Body of pancreas (tissue), 4 donors: ENCODE data around the gene MYO7B.

ENCODE experiments used
- POLR2A ChIP-seq, 3 donors: fragments of 450-650 bp; IDR thresholded peaks; one replicate each; pipeline ENCODE4 v1.6.1; 2016; ENCODE audit warnings: antibody characterized with exemption in 3 of 3, mild to moderate bottlenecking in 2 of 3
- TF ChIP-seq, protein P1 (sequence below), 7 experiments: fragments of 450-650 bp in 4 of 7; fragments of 200-600 bp in 3 of 7; sonication (generic) in 3 of 7; IDR thresholded peaks; one replicate each; pipeline ENCODE4 v1.5.1; 2016 to 2019; ENCODE audit warnings: antibody characterized with exemption in 7 of 7

DNA sequence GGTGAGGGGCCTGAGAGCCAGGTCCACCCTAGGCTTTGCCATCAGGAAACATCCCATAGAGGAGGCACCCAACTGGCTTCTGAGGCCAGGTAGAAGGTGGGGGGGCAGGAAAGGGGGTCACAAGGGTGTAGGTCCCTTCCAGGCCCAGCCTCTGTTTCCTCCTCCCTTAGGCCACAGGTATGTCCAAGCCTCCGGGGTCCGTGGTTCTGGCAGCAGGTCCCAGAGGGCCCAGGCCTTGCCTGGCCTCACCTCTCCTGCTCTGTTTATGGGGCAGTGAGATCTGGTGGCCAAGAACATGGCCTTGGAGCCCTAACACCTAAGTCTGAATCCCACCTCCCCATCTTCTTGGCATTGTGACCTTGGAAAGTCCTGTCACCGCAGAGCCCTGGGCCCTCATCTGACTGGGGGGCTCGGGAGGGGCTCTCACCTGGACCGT, 88.9 kb downstream of the MYO7B start:
- TF ChIP-seq, protein P1, sequence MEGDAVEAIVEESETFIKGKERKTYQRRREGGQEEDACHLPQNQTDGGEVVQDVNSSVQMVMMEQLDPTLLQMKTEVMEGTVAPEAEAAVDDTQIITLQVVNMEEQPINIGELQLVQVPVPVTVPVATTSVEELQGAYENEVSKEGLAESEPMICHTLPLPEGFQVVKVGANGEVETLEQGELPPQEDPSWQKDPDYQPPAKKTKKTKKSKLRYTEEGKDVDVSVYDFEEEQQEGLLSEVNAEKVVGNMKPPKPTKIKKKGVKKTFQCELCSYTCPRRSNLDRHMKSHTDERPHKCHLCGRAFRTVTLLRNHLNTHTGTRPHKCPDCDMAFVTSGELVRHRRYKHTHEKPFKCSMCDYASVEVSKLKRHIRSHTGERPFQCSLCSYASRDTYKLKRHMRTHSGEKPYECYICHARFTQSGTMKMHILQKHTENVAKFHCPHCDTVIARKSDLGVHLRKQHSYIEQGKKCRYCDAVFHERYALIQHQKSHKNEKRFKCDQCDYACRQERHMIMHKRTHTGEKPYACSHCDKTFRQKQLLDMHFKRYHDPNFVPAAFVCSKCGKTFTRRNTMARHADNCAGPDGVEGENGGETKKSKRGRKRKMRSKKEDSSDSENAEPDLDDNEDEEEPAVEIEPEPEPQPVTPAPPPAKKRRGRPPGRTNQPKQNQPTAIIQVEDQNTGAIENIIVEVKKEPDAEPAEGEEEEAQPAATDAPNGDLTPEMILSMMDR (IDR thresholded peaks at IDR 0.05), result no peak
- TF ChIP-seq POLR2A (IDR thresholded peaks at IDR 0.05), result no peak
